IPS DF 6.9 (cell line): Measurements from ENCODE around the gene AQP9.

Experiments used
- DNase-seq: peaks from one replicate; pipeline ENCODE4 v3.0.0-alpha.2; 2013; ENCODE audit warnings: low read depth, low spot score
- H3K27ac ChIP-seq: one replicate; pipeline ENCODE4 v1.5.1; 2013; ENCODE audit warnings: low read length, control low read depth
- H3K27me3 ChIP-seq: 2 replicates; pipeline ENCODE4 v1.6.1; 2013; ENCODE audit warnings: mild to moderate bottlenecking, low read length; ENCODE audit not compliant: control insufficient read depth, insufficient read depth
- H3K36me3 ChIP-seq: 2 replicates; pipeline ENCODE4 v1.6.1; 2013; ENCODE audit warnings: low read length; ENCODE audit not compliant: control insufficient read depth, insufficient read depth
- H3K4me1 ChIP-seq: 2 replicates; pipeline ENCODE4 v1.6.1; 2013; ENCODE audit warnings: low read length; ENCODE audit not compliant: control insufficient read depth, insufficient read depth
- H3K4me3 ChIP-seq: 2 replicates; pipeline ENCODE4 v1.5.1; 2013; ENCODE audit warnings: mild to moderate bottlenecking, low read length
- H3K9me3 ChIP-seq: 2 replicates; pipeline ENCODE4 v1.6.1; 2013; ENCODE audit warnings: low read length, inconsistent platforms; ENCODE audit not compliant: control insufficient read depth, insufficient read depth
- WGBS: extraction: QIAGEN DNeasy Blood & Tissue Kit; methylation state at CpG from one replicate; pipeline ENCODE4 v1.1.7; 2013; ENCODE audit warnings: mixed read lengths, missing lambda C conversion rate; ENCODE audit not compliant: insufficient read length, insufficient coverage; 5-methylcytosine and 5-hydroxymethylcytosine counted together

Gene AQP9

DNA sequence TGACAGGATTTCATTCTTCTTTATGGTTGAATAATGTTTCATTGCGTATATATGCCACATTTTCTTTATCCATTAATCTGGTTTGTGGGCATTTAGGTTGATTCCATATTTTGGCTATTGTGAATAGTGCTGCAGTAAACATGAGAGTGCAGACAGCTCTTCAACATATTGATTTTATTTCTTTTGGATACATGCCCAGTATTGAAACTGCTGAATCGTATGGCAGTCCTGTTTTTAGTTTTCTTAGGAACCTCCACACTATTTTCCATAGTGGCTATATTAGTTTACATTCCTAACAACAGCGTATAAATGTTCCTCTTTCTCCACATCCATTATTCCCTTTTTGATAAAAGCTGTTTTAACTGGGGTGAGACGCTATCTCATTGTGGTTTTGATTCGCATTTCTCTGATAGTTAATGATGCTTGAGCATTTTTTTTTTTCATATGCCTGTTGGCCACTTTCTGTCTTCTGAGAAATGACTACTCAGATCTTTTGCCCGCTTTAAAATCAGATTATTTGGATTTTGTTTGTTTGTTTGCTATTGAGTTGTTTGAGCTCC, 21.7 kb downstream of the AQP9 start:
- no peaks in the 10 kb centered on the region for H3K27me3 ChIP-seq
- no peak for DNase-seq
- no peak overlapping the region for H3K4me3 ChIP-seq
- no peak overlapping the region for H3K27ac ChIP-seq
- no peaks in the 10 kb centered on the region for H3K4me1 ChIP-seq
- no peaks in the 10 kb centered on the region for H3K9me3 ChIP-seq
- WGBS: no CpG with 5 or more reads among the region's 6 CpGs
- H3K36me3 ChIP-seq: no peaks in the 10 kb centered on the region

DNA sequence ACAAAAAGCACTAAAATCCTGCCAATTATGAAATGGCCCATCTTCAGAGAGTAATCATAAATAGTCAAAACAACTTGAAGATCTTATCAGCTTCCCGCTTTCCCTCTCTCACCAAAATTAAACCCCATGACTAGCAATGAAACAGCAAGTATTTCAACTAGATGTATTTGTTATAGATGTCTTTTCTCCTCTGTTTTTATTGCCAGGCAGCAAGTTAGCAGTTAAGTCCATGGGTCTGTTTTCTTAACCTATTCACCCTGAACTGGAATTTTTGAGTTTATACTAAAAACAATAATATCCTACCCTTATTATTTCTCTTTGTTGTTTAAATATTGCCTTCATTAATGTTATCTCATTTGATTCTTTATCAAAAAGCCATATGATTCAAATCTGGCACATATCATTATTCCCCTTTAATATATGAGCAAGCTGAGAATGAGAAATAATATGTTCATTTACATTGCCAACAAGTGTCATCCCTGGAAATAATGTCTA, 23.3 kb downstream of the AQP9 start:
- Histone ChIP-seq H3K27ac (no peak overlapping the region), H3K4me1 (no peaks in the 10 kb centered on the region), H3K4me3 (no peak overlapping the region), H3K36me3 (no peaks in the 10 kb centered on the region), H3K27me3 (no peaks in the 10 kb centered on the region), H3K9me3 (no peaks in the 10 kb centered on the region)
- no CpG with 5 or more reads among the region's 1 CpG for WGBS
- DNase-seq: no peak

DNA sequence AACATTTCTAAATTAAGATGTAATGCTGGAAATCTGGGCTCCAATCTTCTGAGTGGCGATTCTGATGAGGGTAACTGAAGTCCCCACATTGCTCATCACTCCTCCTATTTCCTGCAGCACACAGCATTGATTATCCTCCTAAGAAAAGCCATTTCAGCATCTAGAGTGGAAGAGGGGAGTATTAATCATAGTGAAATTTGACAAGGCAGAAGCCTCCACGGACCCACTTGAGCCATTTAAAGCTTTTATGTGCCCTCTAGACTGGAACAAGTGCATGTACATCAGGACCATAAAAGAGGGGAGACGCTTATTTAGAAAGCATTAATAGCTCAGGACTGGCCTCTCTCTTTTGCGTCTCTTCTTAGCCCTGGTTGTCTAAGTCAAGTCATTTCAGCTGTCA, 25.8 kb downstream of the AQP9 start:
- Histone ChIP-seq H3K27me3 (no peaks in the 10 kb centered on the region), H3K36me3 (no peaks in the 10 kb centered on the region), H3K27ac (no peak overlapping the region), H3K4me1 (no peaks in the 10 kb centered on the region), H3K9me3 (no peaks in the 10 kb centered on the region), H3K4me3 (no peak overlapping the region)
- no CpG with 5 or more reads among the region's 4 CpGs for WGBS
- no peak for DNase-seq

DNA sequence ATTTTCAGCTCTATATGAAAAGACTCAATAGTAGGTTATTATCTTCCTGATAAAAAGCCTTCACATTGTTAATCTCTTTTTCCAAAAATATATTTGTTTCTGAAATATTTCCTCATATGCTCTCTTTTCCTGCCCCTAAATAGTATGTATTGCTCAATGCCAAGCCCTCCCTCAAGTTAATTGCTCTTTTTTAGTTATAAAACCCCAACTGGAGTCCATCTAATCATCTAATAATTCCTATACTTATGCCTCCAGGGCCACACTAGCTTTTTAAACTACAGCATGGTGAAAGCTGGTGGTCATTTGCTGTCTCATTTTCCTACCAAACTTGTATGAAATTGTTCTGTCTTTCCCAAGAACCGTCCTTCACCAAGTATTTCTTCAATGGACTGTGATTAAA, 26.7 kb downstream of the AQP9 start:
- no peak overlapping the region for H3K4me3 ChIP-seq
- no peaks in the 10 kb centered on the region for H3K36me3 ChIP-seq
- H3K9me3 ChIP-seq: no peaks in the 10 kb centered on the region
- H3K4me1 ChIP-seq: no peaks in the 10 kb centered on the region
- H3K27ac ChIP-seq: no peak overlapping the region
- DNase-seq: no peak
- H3K27me3 ChIP-seq: no peaks in the 10 kb centered on the region
- no CpG with 5 or more reads among the region's 1 CpG for WGBS

DNA sequence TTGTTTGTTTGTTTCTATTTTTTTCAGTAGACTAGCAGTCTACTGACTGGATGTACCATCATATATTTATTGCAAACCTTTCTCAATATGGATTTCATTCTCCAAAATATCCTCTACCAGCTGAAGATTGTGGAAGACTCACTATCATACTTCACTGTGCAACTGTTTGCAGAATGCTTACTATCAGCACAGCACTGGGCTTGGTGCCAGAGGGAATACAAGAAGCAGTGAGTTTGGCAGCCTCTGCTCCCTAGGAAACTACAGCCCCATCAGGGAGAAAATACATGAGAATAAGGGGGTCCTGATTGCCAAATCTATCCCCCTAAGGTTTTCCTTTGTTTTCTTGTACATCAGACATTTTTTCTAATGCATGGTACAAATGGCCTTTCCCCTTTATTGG, 27.5 kb downstream of the AQP9 start:
- Histone ChIP-seq H3K27ac (no peak overlapping the region), H3K4me1 (no peaks in the 10 kb centered on the region), H3K27me3 (no peaks in the 10 kb centered on the region), H3K4me3 (no peak overlapping the region), H3K36me3 (no peaks in the 10 kb centered on the region), H3K9me3 (no peaks in the 10 kb centered on the region)
- no peak for DNase-seq

DNA sequence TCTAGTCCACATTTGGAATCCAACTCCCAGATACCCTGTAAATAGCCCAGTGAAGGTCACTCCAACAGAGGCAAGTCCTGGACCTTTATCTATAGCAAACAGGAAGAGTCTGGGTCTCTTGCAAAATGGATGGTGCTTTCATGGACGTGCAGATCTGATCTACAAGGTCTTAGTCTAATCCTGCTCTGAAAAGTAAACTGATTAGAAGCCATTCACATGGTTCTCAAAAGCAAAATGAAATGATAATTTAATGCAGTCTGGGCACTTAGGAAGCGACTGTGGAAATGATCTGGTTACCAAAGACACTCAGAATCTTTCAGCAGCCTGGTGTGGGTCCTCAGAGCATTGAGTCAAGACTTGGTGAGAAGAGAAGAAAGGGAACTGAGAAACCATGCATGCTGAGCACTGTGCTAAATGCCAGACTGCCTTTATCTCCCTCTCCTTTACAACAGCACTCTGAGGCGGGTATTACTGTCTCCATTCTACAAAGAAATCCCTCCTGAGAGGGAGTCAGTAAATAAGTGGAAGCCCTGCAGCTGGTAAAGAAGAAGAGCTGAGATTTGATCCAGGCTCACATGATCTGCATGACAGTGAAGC, 29.0 kb downstream of the AQP9 start:
- Histone ChIP-seq H3K9me3 (no peaks in the 10 kb centered on the region), H3K36me3 (no peaks in the 10 kb centered on the region), H3K4me3 (no peak overlapping the region), H3K4me1 (no peaks in the 10 kb centered on the region), H3K27me3 (no peaks in the 10 kb centered on the region), H3K27ac (no peak overlapping the region)
- WGBS: no CpG with 5 or more reads among the region's 3 CpGs
- no peak for DNase-seq

DNA sequence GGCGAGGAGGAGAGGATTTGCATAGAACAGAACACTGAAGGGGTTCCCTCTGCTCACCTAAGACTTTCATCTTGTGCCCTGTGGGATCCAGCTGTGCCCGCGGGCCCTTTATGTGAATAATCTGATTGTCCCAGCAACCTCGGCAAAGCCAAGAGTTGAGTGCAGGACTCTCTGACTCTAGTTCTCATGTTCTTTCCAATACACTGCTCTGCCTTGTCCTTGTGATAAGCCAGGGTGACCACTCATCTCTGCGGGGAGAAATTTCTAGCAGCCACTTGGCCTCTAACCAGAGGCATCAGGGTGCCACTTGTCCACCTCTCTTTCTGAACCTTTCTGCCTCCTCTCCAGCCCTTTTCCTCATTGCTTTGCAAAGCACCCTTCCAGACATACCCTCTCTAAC, 31.8 kb downstream of the AQP9 start:
- H3K27ac ChIP-seq: no peak overlapping the region
- no peaks in the 10 kb centered on the region for H3K36me3 ChIP-seq
- no CpG with 5 or more reads among the region's 5 CpGs for WGBS
- no peaks in the 10 kb centered on the region for H3K9me3 ChIP-seq
- no peak overlapping the region for H3K4me3 ChIP-seq
- no peaks in the 10 kb centered on the region for H3K27me3 ChIP-seq
- no peaks in the 10 kb centered on the region for H3K4me1 ChIP-seq
- no peak for DNase-seq

DNA sequence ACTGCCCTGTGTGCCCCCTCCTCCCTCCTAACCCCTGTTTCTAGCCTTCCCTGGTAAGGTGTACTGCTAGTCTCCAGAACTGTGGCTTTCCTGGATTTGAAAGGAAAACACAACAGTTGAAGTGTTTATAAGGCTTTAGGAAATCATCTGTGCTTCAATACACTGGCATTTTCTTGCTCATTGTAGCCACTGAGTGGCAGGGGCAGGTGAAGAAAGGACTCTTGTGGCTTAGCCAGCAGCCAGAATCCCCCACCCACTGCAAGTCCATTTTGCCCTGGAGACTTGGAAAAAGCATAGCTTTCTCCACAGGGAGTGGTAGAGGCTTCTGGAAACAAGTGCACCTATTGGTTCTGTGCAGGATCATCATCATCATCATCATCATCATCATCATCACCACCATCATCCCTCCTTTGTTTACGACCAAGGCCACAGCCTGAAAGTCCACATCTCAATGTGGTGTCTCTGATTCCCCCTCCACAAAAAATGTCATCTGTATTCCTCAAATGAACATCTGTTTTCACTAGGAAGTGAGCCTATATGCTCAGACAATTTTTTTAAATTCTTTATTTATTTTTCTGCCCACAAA, 33.4 kb downstream of the AQP9 start:
- no peaks in the 10 kb centered on the region for H3K36me3 ChIP-seq
- no peaks in the 10 kb centered on the region for H3K9me3 ChIP-seq
- no peak overlapping the region for H3K27ac ChIP-seq
- no peak overlapping the region for H3K4me3 ChIP-seq
- WGBS: no CpG with 5 or more reads among the region's 1 CpG
- no peaks in the 10 kb centered on the region for H3K27me3 ChIP-seq
- H3K4me1 ChIP-seq: no peaks in the 10 kb centered on the region
- no peak for DNase-seq

DNA sequence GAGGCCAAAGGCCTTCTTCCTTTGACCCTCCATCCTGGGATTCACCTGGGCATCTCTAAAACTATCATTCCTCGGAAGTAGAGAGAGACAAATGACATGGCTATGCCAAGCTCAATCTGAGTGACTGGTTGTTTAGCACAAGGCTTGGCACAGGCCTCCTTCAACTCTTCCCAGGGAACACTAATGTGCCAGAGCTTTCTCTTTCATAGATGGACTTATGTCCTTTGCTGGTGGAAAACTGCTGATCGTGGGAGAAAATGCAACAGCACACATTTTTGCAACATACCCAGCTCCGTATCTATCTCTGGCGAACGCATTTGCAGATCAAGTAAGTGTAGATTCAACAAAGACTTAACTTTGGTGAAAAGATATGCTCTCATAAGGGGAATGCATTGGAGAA, 36.5 kb downstream of the AQP9 start:
- no peaks in the 10 kb centered on the region for H3K4me1 ChIP-seq
- DNase-seq: no peak
- no peak overlapping the region for H3K4me3 ChIP-seq

DNA sequence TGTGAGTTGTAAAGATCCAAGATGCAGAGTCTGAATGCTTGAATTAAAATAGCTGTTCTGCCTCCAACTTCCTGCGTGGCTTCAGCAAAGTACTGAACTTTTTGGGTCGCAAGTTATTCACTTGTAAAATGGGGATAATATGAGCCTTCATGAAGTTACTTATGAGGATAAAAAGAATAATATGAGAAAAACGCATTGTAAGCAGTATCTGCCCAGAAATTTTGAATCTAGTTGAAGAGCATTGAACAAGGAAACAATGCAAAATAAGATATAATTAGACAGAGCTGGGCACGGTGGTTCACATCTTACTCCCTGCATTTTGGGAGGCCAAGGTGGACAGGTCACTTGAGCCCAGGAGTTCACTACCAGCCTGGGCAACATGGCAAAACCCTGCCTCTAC, 37.8 kb downstream of the AQP9 start:
- no peaks in the 10 kb centered on the region for H3K36me3 ChIP-seq

More for the DNA sequence above, 36.5 kb downstream of the AQP9 start:
- no peaks in the 10 kb centered on the region for H3K9me3 ChIP-seq
- H3K27ac ChIP-seq: no peak overlapping the region
- no CpG with 5 or more reads among the region's 5 CpGs for WGBS
- H3K27me3 ChIP-seq: no peaks in the 10 kb centered on the region
- H3K36me3 ChIP-seq: no peaks in the 10 kb centered on the region

DNA sequence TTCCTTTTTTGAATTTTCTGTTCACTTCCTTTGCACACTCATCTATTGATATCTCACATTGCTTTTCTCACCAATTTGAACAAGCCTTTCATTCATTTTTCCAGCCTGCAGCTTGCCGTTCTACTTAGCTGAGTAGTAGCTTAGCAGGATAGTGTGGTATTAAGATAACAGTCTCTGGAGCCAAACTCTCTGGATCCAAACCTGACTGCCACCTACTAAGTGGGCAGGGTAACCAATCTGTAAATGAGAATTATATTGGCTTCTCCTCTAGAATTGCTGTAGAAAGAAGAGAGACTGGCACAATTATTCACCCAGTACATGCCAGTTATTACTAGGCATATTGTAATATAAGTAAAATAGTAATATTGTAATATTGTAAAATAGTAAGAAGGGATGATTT, 40.5 kb downstream of the AQP9 start:
- H3K27ac ChIP-seq: no peak overlapping the region
- WGBS: no CpG with 5 or more reads among the region's 1 CpG
- H3K27me3 ChIP-seq: no peaks in the 10 kb centered on the region
- no peak overlapping the region for H3K4me3 ChIP-seq
- no peaks in the 10 kb centered on the region for H3K36me3 ChIP-seq
- no peaks in the 10 kb centered on the region for H3K9me3 ChIP-seq
- DNase-seq: no peak
- no peaks in the 10 kb centered on the region for H3K4me1 ChIP-seq

More for the DNA sequence above, 37.8 kb downstream of the AQP9 start:
- no peaks in the 10 kb centered on the region for H3K9me3 ChIP-seq
- no peaks in the 10 kb centered on the region for H3K4me1 ChIP-seq
- no CpG with 5 or more reads among the region's 4 CpGs for WGBS
- no peak overlapping the region for H3K4me3 ChIP-seq
- H3K27ac ChIP-seq: no peak overlapping the region
- no peaks in the 10 kb centered on the region for H3K27me3 ChIP-seq
- DNase-seq: no peak
